GM12873 (cell line): Measurements from ENCODE around the gene GTF2H4.

Experiments
- TF ChIP-seq, protein P1 (sequence below): IDR thresholded peaks from 2 replicates; pipeline ENCODE4 v1.5.1; 2012; ENCODE audit warnings: low read depth, mild to moderate bottlenecking, moderate library complexity, low read length, control low read depth; ENCODE audit not compliant: insufficient read depth; ENCODE audit errors: missing control alignments

Gene GTF2H4

GRCh38 chr6:30917487-30917886, 9.5 kb downstream of the GTF2H4 start:
- TF ChIP-seq, protein P1, sequence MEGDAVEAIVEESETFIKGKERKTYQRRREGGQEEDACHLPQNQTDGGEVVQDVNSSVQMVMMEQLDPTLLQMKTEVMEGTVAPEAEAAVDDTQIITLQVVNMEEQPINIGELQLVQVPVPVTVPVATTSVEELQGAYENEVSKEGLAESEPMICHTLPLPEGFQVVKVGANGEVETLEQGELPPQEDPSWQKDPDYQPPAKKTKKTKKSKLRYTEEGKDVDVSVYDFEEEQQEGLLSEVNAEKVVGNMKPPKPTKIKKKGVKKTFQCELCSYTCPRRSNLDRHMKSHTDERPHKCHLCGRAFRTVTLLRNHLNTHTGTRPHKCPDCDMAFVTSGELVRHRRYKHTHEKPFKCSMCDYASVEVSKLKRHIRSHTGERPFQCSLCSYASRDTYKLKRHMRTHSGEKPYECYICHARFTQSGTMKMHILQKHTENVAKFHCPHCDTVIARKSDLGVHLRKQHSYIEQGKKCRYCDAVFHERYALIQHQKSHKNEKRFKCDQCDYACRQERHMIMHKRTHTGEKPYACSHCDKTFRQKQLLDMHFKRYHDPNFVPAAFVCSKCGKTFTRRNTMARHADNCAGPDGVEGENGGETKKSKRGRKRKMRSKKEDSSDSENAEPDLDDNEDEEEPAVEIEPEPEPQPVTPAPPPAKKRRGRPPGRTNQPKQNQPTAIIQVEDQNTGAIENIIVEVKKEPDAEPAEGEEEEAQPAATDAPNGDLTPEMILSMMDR, result no peak

- TF ChIP-seq, protein P1, result no peak
Observed at GRCh38 chr6:30918670-30919069, 10.7 kb downstream of the GTF2H4 start.

- TF ChIP-seq, protein P1, result no peak
Observed at GRCh38 chr6:30922447-30922852, 14.4 kb downstream of the GTF2H4 start.

- TF ChIP-seq, protein P1, result no peak
Observed at GRCh38 chr6:30926644-30927043, 18.6 kb downstream of the GTF2H4 start.

- TF ChIP-seq, protein P1, result no peak
Observed at GRCh38 chr6:30928677-30929076, 20.7 kb downstream of the GTF2H4 start.

DNA sequence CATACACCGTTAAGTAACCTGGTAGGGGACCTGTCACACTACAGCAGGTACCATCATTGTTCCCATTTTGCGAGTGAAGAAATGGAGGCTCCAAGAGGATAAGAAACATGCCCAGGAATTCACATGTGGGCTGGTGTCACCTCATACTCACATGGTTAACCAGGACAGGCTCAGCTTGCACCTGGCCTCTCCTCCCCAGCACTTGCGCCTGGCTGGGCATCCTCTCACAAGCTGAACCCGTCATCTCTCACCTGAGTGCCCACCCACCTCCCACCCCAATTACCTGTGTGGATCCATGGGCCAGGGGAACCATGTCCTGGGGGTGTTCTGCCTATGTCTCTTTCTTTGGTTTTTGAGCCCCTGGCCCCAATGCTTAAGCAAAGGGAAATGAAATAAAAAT, 22.5 kb downstream of the GTF2H4 start:
- TF ChIP-seq, protein P1, result no peak

DNA sequence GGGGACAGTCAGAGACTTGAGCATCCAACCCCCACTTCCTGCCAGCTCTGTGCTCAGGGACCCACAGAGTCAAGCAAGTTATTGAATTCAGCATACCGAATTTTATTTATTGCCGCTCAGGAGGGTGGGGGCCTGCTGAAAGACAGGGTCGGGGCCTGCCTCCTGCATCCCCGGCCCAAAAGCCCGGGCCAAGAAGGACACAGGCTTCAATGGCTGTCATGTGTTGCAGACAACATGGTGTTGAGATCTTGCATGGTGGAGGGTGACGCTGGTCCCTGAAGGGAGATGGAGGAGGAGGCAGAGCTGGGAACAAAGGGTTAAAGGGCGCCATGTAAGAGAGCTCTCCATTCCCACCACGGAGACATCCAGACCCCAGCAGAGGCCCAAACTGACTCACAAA, 23.3 kb downstream of the GTF2H4 start:
- TF ChIP-seq, protein P1, result no peak
